ENCODE data around the gene PLEKHG3.

Gene PLEKHG3

DNA sequence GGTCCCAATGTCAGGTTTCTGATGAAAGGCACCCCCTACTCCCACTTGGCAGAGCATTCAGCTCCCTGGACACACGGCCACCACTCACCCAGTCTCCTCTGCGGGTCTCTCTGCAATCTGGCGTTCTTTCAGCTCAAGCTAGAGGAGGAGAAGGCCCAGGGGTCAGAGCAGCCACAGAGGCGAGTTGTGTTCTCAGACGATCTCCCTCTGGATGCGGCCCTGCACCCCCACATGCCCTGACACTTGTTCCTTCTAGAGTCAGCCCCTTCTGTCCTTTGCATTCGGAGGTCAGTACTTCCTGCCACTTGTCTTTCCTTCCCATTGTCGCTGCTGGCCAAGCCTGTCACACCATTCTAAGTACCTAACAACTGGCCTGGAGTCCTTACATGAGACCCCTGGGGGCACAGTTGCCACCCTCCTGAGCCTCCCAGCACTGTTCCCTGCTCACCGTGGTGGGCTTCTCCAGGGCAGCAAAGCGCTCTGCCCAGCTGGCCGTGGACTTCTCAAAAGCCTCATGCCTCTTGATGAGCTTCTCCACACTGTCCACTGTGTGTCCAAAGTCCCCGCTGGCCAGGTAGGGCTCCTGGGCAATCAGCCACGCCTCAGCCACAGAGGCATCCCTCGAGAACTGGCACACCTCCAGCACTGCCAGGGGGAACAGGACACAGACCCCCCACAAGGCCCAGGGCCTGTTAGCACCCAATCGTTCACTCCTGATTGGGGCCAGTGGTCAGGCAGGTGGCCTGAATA is 63.2 kb downstream of the PLEKHG3 start:
- no peak for DNase-seq

DNA sequence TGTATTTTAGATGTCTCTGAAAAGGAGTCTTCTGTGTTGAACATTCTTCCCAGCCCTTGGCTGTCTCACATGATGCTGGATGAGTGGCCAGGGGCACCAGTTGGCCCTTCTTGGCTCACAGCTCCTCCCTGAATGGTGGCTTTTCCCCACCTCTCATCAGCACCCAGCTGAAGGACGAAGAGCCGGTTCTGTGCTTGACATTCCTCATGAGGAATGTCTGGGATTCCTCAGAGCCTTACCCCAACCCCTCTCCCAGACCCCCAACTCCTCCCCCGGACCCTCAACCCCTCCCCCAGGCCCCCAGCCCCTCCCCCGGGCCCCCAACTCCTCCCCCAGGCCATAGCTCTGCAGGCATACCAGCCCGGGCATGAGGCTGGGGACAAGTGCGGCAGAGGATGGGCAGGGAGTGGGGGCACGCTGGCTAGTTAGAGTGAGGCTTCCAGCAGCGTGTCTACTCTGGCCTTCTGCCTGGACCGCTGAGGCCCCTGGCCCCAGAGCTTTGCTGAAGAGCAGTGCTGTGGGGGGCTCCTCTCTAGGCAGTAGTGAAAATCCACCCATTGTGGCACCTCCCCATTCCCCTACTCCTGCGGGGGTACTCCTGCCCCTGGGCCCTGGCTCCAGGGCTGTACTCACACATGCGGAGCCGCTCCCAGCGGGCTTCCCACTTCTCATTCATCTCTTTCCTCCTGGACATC is 64.3 kb downstream of the PLEKHG3 start:
- DNase-seq = no peak

DNA sequence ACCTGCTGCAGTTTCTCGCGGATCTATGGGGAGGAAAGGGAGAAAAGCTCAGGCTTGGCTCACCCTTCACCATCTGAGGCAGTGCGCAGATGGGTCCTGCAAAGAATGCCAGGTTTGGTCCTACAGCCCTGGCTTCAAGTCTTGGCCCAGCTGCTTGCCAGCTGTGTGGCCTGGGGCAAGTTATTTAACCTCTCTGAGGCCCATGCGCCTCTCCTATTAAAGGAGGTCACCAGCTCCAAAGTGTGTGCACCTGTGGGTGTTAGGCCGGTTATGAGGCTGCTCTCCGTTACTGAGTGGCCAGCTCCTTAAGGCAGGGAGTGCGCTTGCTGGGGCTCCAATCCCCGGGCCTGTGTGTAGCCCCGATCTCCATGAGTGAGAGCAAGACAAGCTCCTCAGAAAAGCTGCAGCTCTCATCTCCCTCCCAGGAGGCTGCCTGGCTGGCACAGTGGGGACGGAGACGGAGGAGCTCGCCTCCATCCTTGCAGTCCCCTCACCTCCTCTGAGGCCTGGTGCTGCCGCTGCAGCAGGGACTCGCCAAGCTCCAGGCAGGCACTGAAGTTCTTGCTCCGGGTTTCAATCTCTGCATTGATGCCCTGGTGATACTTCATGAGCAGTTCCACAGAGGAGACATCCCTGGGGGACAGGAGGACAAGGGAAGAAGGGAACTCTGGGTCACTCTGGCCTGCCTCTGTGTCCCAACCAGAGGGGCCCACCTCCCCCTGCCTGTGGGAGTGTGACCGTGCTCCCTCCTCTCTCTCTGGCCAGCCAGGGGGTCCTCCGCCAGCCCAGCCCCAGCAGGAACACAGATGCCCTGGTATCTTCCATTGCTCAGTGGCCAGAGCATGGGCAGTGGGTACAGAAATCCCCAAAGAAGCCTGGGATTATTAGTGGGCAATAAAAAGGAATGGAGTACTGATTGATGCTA is 65.1 kb downstream of the PLEKHG3 start:
- DNase-seq = no peak

DNA sequence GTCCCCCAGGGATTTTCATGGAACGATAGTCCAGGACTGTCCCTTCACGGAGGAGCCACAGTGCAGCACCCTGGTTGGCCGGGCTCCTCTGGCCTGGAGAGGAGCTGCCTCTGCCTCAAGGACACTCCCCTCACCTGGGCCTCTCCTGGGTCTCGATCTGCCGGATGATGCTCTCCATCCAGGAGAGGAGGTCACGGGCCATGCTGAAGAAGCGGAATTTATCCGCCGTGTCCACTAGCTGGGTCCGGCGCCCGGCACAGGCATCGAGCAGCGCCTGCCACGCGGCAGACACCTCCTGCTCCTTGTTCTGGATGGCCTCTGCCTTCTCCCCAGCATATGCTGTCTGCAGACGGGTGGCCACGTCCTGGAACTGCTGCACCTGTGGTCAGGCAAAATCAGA is 66.5 kb downstream of the PLEKHG3 start:
- DNase-seq = no peak

DNA sequence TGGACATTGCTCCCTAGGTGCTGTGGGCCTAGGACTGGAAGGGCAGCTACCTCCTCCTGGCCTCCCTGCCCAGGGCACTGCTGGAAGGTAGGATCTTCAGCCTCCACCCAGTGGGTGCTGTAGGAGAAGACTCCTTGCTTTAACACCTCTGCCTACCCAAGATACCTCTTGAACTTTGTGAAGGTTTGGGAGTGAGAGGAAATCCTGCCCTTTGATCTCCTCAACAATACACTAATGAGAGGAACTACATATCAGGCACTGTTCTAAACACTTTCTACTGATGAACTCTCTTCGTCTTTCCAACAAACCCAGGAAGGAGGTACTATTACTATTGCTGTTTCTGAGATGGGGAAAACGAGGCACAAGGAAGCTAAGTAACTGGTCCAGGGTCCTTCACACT is 66.9 kb downstream of the PLEKHG3 start:
- no peak for DNase-seq

DNA sequence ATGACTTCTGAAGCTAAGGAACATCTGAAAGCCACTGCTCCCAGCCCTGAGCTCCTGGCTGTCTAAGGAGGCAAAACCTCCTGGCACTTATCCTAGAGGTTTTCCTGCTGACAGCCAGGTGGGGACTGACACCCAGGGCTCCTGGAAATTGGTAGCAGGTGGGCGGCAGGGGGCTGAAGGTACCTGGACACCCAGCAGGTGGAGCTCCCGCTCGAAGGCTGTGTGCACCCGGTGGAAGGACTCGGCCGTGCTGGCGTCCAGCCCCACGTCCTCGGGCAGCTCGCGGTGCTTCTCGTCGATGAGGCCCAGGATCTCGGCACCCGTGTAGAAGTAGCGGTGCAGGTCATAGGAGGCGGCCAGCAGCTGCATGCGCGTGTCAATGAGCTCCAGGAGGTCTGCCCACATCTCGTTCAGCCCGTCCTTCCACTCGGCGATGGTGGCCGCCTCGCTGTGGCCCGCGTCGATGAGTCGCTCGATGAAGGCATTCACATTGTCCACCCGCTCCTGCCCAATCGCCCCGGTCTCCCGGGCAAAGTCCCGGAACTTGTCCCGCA is 68.2 kb downstream of the PLEKHG3 start:
- DNase-seq = no peak

DNA sequence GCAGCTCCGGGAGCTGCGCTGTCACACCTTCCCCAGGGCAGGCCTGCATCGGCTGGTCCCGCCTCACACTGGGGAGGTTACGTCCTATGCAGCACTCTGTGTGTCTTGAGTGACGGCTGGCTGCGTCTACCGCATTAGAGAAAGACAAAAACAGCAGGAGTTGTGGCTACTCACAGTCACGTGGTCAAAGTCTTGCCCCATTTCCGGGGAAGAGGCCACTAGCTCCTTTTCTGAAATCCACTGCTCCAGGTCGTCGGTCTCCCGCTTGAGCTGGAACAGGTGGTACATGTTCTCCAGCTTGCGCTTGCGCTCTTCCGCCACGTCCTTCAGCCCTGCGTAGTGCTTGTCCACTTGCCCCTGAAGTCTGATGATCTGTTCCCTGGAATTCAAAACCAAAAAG is 68.8 kb downstream of the PLEKHG3 start:
- DNase-seq = no peak

DNA sequence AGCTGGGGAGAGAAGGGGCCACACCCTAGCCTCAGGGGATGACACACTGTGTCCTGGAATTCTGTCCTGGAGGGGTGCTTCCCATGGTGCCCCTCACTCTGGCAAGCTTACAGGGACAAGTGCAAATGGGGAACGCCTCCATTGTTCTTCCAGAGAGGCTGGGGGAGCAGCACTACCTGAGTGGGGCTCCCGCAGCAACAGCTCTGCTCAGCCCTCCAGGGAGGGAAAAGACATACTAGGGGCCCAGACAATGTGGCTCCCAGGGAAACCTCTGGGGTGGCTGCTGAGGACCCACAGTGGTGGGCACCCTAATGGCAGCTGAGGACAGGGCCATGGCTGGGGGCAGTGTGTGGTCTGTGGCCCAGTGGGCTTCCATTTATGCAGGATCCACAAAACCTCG is 69.4 kb downstream of the PLEKHG3 start:
- DNase-seq = no peak

DNA sequence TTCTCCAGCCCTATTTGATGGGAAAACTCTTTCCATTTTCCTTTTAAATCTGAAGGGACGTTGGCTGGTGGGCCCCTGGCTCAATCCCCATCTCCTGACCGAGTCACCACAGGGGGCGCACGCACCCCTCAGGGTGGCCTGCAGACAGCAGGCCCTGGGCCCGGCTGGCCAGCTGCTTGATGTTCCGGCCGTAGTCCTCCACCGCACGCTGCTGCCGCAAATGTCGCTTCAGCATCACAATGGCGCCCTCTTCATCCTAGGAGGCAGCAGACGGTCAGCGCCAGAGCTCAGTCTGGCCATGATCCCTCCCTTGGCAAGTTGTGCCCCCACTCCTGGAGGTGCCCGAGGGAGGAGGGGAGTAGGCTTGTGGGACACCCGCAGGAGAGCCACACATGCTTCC is 70.0 kb downstream of the PLEKHG3 start:
- DNase-seq = no peak

DNA sequence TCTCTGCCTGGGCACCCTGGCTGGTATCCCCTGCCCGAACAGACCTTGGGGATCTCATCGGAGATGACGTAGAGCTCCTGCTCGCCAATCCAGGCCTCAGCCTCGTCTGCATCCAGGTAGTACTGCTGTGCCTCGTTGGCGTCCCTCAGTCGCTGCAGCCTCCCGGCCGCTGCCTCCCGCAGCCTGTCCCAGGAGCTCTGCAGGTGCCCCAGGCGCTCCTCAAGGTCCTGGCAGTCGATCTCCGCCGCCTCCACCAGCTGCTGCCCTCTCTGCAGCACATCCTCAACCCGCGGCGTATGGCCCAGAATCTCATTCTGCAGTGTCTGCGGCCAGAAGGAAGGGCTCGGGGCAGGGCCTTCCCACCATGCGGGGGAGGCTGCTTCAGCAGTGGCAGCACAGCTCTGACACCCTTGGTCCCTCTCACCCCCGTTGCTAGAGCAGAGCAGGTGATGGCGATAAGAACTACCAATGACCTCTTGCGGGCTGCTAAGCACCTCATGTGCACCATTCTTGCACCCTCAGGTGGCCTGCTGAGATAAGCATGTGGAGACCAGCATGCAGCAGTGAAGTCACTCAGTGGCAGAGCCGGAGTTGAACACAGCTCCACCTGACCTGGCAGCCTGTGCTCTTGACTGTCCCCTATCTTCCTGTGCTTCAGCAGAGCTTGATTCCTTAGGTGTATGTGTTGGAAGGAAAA is 71.0 kb downstream of the PLEKHG3 start:
- no peak for DNase-seq

DNA sequence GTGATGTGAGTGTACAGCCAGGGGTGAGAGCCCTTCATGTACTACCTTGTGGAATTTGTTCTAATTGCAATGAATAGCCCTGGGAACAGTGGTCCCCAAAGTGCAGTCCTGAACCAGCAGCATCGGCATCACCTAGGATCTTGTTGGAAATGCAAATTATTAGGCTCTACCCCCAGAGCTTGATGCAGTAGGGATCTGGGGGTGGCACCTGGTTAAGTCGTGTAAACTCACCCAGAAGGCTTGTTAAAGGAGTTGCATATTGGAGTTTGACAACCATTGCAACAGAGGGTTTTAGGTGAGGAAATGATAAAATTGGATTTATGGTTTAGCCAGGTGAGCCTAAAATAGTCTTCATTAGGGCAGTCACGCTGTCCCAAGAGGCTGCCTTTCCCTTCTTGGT is 73.2 kb downstream of the PLEKHG3 start:
- no peak for DNase-seq

DNA sequence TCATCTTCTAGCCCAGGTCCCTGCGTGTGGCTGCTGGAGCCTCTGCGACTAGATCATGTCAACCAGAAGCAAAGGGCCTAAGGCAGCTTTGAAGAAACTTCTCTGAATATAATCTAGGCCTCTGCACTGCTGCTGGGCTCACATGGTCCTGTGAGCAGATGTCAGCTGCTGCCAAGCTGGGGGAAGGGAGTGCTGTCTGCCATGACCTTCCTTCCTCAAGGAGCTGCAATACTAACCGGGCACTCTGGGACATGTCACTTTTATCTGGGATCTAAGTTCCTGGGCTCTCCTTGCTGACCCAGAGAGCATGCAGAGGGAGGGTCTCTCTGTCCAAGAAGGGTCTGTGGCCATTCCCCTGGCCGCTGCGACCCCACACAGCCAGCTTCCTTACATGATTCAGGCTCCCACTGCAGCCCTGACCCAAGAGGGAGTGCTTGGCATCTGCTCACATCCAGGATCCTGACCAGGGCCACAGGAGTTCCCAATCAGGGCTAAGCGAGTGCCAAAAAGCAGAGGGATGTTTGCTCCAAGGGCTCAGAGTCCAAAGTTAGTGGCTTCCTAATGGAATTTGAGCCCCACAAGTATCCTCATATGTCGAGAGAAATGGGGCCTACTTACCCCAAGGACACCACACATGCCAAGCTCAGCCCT is 74.0 kb downstream of the PLEKHG3 start:
- DNase-seq = no peak

DNA sequence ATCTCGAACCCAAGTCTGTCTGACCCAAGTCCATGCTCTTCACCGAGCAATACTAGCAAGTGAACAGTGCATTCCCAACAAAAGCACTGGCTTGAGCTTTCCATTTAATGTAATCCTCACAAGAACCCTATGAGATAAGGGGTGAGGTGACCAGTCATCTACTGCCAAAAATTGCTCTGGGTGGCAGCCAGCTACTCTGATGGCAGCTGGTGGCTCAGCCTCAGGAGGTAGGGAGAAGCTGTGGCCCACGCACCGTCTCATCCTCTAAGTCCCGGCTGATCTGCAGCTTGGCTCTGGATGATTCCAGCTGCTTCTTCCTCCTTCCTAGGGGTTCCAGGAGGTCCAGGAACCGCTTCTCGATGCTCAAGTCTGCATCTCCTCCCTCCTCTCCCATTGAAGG is 75.2 kb downstream of the PLEKHG3 start:
- DNase-seq = no peak

DNA sequence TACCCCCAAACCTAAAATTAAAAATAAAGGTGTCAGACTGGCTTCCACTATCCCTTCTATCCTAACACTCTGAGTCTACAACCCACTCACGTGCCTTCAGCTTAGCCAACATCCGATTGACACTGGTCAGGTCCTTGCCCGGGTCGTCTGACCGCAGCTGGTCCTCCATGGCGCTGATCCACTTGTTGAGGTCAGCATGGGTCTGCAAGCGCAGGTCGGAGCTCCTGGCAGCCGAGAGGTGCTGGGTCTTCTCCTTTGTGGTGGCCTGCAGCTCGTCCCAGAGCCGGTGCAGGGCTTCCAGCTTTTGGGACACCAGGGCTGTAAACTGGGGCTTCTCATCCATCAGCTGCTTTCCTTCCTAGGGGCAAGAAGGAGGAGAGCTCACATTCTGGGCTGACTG is 78.0 kb downstream of the PLEKHG3 start:
- DNase-seq = no peak

DNA sequence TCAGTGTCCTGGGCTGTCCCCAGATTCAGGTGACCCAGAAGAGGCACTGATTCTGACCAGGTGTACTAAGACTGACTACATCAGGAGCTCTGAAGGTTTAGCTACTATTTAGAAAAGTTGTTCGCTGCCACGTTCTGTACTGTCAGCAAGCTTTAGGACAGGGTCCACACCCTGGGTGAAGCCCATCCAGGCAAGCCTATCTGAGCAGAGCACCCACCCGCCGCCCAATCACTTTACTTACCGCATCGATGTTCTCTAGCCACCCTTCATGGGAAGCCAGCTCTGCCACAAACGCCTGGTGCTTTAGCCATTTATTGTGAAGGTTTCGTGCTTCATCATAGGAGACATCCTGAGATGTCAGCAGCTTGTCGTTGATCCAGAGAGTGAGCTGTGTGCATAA is 79.8 kb downstream of the PLEKHG3 start:
- DNase-seq = no peak

DNA sequence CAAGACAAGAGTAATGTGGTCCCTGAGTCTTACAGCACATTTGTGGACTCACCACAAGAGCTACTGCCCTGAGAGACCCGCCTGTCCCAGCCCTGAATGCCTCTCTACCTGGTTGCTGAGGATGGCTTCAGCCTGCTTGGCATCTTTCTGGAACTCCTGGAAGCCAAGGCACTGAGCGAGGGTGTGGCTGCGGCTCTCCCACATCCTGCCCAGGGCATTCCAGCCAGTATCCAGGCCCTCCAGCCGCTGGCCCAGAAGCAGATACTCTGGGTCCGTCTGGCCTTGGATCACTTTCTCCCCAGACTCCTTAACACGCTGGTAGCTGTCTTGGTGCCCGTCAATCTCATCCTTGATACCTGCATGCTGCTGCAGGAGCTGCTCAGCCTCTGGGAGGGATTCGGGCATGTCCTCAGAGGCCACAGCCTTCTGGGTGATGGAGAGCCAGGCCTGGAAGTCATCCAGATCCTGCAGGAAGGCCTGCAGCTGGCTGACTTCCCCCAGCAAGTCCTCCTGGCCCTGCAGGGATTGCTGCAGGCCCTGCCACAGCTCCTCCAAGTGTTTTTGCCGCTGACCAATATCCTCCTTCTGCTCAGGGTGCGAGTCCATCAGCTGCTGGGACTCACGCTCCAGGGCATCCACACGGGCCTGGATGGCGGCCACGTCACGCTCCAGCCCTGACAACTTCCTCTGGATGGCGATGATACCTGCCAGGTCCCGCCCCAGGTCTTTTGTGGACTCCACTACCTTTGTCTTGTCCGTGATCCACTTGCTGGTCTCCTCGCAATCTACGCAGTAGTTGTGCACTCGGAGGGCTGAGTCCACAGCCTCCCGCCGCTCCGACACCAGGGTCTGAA is 82.3 kb downstream of the PLEKHG3 start:
- no peak for DNase-seq

DNA sequence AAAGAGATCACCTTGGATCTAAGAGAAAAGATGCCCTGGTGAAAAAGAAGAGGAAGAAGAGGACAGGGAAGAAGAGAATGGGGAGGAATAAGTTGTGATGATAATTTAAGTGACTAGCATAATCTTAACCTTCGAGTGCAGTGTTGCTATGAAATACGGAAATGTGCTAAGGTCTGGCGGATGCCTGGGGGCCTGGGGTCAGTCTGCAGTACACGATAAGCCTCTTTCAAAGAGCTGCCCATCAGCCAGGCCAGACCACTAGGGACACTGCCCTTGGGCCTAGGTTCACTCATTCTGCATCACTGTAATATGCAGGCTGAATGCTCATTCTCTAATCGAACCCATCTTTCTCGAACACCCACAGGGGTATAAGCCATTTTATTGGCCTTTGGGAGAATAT is 83.4 kb downstream of the PLEKHG3 start:
- DNase-seq = no peak

DNA sequence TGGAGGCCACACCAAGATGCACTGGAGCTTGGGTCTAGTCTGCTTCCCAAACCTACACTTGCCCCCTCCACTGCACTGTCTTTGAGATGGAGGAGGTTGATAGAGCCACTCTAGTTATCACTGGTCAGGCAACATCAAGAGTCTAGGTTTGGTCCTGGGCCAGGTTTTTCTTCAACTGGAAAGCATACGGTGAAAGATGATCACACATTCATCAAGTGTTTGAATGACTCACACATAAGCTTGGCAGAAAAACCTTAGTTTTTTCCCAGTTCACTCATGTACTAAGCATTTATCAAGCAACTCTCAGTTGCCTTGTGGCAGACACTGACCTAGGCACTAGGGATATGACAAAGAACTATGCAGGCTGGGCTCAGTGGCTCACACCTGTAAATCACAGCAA is 84.5 kb downstream of the PLEKHG3 start:
- DNase-seq = no peak

DNA sequence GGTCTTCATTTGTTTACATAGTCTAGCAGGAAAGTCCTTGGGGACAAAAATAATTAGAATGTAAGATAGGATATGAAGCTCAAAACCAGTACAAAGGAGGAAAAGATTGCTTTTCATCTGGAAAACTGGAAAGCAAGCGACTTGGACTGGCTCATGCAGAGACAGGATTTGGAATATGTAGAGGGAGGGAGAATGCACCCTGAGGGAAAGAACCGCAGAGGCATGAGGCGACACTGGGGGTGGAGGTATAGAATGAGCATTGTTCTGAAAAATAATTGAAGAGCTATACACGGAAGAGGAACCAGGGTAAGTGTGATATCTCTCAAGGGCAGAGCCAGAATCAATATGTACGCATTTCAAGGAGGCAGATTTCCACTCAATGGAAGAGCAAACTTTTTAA is 85.5 kb downstream of the PLEKHG3 start:
- DNase-seq = no peak

DNA sequence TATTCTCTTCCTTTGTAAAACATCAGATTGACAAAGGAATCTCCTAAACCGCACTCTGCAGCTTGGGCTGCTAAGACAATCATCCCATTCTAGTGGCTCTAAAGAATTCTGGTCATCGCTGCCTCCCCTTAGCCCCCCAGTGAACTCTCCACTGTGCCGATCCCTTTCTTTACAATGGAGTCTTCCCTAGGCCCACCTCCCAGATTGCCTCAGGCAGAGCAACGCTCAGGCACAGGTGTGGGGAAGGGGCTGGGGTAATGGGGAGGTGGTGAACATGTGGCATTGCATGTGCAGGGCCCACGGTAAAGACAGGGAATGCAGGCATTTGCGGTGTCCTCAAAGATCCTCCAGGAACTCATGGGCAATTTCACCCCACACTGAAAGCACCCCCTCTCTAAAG is 86.3 kb downstream of the PLEKHG3 start:
- no peak for DNase-seq

DNA sequence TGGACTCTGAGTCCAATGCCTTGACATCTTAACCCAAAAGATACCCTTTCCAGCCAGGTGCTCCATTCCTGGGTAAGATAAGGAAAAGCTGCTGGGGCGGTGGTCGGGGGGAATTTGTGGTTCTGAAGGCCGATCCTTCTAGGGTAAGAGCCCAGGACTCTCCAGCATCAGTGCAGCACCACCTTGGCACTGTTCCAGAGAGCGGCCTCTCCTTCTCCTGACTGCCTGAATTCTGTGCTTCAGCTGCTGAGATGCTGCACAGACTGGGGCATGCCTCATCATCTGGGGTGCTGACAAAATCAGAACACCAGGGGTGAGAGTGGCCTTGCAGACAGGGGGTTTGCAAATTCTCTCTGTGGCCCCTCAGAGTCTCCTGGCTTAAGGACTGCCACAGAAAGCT is 88.0 kb downstream of the PLEKHG3 start:
- no peak for DNase-seq

Data from stimulated activated naive CD4-positive, alpha-beta T cell treated with Interleukin-2 at 50 U/mL for 16 hours (primary cell).